HepG2 (cell line): ENCODE measurements around the gene ZNF276. TPM values are rescaled to one million over a fixed set of nuclear protein-coding genes. Genes with fewer than 3 reads are reported as not detected.

Experiments
- BCL3 ChIP-seq: sonication (generic); formaldehyde crosslinking; IDR thresholded peaks from 2 replicates; pipeline ENCODE4 v1.5.1; 2020; ENCODE audit warnings: mild to moderate bottlenecking, missing genetic modification reagents, moderate library complexity
- CREB1 ChIP-seq, 2 experiments: fragments of 450-650 bp in 1 of 2; IDR thresholded peaks; 2 replicates each; pipeline ENCODE4 v1.6.1; 2016 to 2017; ENCODE audit warnings: control low read depth in 1 of 2, mild to moderate bottlenecking in 1 of 2, missing compliant biosample characterization in 1 of 2, missing genetic modification characterization in 1 of 2
- LCORL ChIP-seq, 2 experiments: fragments of 450-650 bp in 1 of 2; sonication (generic) in 1 of 2; formaldehyde crosslinking in 1 of 2; IDR thresholded peaks; 2 replicates each; pipeline versions ENCODE4 v1.5.0 to v1.6.1; 2017 to 2020; ENCODE audit warnings: antibody characterized with exemption in 1 of 2, missing genetic modification reagents in 1 of 2
- MAF1 ChIP-seq: sonication (generic); formaldehyde crosslinking; IDR thresholded peaks from 2 replicates; pipeline ENCODE4 v1.5.0; 2020; ENCODE audit warnings: missing genetic modification reagents, borderline replicate concordance
- MAZ ChIP-seq, 2 experiments: sonication (generic) in 1 of 2; formaldehyde crosslinking in 1 of 2; IDR thresholded peaks; 2 replicates each; pipeline versions ENCODE4 v1.5.0 to v1.6.1; 2012 to 2020; ENCODE audit warnings: low read depth in 2 of 2, mild to moderate bottlenecking in 2 of 2, borderline replicate concordance in 1 of 2, improper control_type of control experiment in 1 of 2, low read length in 1 of 2, missing genetic modification reagents in 1 of 2, moderate library complexity in 1 of 2
- MBNL3 ChIP-seq: fragments of 250-450 bp; sonication (Bioruptor Pico); conservative IDR thresholded peaks from 2 replicates; pipeline ENCODE4 v1.8.0; 2022; ENCODE audit warnings: mild to moderate bottlenecking, inconsistent platforms
- MZF1 ChIP-seq: sonication (generic); formaldehyde crosslinking; IDR thresholded peaks from 2 replicates; pipeline ENCODE4 v1.8.1; 2023; ENCODE audit warnings: mild to moderate bottlenecking, missing genetic modification reagents, borderline replicate concordance
- PHF5A ChIP-seq: IDR thresholded peaks from one replicate; pipeline ENCODE4 v1.6.1; 2018; ENCODE audit warnings: low read depth, missing genetic modification reagents; ENCODE audit not compliant: unreplicated experiment
- RARG ChIP-seq: sonication (generic); formaldehyde crosslinking; IDR thresholded peaks from 2 replicates; pipeline ENCODE4 v1.4.0; 2020; ENCODE audit warnings: low read depth, mild to moderate bottlenecking, missing genetic modification reagents
- REL ChIP-seq: sonication (generic); formaldehyde crosslinking; conservative IDR thresholded peaks from 2 replicates; pipeline ENCODE4 v1.8.0; 2022; ENCODE audit warnings: mild to moderate bottlenecking, missing genetic modification reagents, moderate library complexity
- SMYD3 ChIP-seq: sonication (generic); formaldehyde crosslinking; IDR thresholded peaks from 2 replicates; pipeline ENCODE4 v1.8.1; 2023; ENCODE audit warnings: mild to moderate bottlenecking, missing genetic modification reagents
- SNAI1 ChIP-seq: sonication (generic); formaldehyde crosslinking; IDR thresholded peaks from 2 replicates; pipeline ENCODE4 v1.5.0; 2020; ENCODE audit warnings: mild to moderate bottlenecking, missing genetic modification reagents, borderline replicate concordance
- SP5 ChIP-seq: IDR thresholded peaks from 2 replicates; pipeline ENCODE4 v1.6.1; 2016; ENCODE audit warnings: low read depth, borderline replicate concordance
- ZBTB20 ChIP-seq: sonication (generic); formaldehyde crosslinking; IDR thresholded peaks from 2 replicates; pipeline ENCODE4 v1.8.1; 2023; ENCODE audit warnings: missing genetic modification reagents, low read depth, mild to moderate bottlenecking, borderline replicate concordance
- ZBTB44 ChIP-seq: sonication (generic); formaldehyde crosslinking; IDR thresholded peaks from 2 replicates; pipeline ENCODE4 v1.4.0; 2020; ENCODE audit warnings: missing genetic modification reagents
- ZMYM4 ChIP-seq: sonication (generic); formaldehyde crosslinking; IDR thresholded peaks from 2 replicates; pipeline ENCODE4 v1.8.1; 2023; ENCODE audit warnings: mild to moderate bottlenecking, missing genetic modification reagents
- ZNF121 ChIP-seq: sonication (generic); formaldehyde crosslinking; IDR thresholded peaks from 2 replicates; pipeline ENCODE4 v1.5.0; 2020; ENCODE audit warnings: mild to moderate bottlenecking, missing genetic modification reagents
- ZNF225 ChIP-seq: sonication (generic); formaldehyde crosslinking; IDR thresholded peaks from 2 replicates; pipeline ENCODE4 v1.4.0; 2020; ENCODE audit warnings: mild to moderate bottlenecking, missing genetic modification reagents
- ZNF296 ChIP-seq: sonication (generic); formaldehyde crosslinking; conservative IDR thresholded peaks from 2 replicates; pipeline ENCODE4 v1.5.0; 2020; ENCODE audit warnings: mild to moderate bottlenecking, missing genetic modification reagents
- ZNF563 ChIP-seq: sonication (generic); formaldehyde crosslinking; IDR thresholded peaks from 2 replicates; pipeline ENCODE4 v1.8.0; 2022; ENCODE audit warnings: mild to moderate bottlenecking, moderate library complexity, missing genetic modification reagents
- ZNF841 ChIP-seq: sonication (generic); formaldehyde crosslinking; IDR thresholded peaks from 2 replicates; pipeline ENCODE4 v1.8.1; 2023; ENCODE audit warnings: missing genetic modification reagents, borderline replicate concordance
- polyA plus RNA-seq, 8 experiments: library from polyadenylated mRNA; depleted of rRNA in 3 of 8; stranded (reverse) in 7 of 8; unstranded in 1 of 8; fragments of >200 nt; fragmentation: Illumina TruSeq in 4 of 8; extraction: Trizol in 4 of 8; gene quantifications; 2 replicates each; pipeline versions ENCODE4 v1.2.1 to v1.2.3, GENCODE V29; 2011 to 2016; ENCODE audit warnings: low read depth in 4 of 8, missing spikeins in 1 of 8, mixed read lengths in 1 of 8; ENCODE audit not compliant: insufficient read depth in 1 of 8
- total RNA-seq, 5 experiments: library from RNA; depleted of rRNA; stranded (reverse); fragments of >200 nt; fragmentation: Illumina TruSeq; extraction: Trizol; gene quantifications; 2 replicates each; pipeline ENCODE4 v1.2.3, GENCODE V29; 2016; ENCODE audit warnings: low read depth in 1 of 5
- TF ChIP-seq, protein P1 (sequence below): sonication (generic); formaldehyde crosslinking; IDR thresholded peaks from 2 replicates; pipeline ENCODE4 v1.5.1; 2020; ENCODE audit warnings: mild to moderate bottlenecking, missing genetic modification reagents

ZNF276 gene
- total and polyA plus RNA-seq, 2 of the 13 experiments (the other 11 are each of a cell fraction or from before 2014, with no cell fraction given) = 17.7 to 18.0 TPM

DNA sequence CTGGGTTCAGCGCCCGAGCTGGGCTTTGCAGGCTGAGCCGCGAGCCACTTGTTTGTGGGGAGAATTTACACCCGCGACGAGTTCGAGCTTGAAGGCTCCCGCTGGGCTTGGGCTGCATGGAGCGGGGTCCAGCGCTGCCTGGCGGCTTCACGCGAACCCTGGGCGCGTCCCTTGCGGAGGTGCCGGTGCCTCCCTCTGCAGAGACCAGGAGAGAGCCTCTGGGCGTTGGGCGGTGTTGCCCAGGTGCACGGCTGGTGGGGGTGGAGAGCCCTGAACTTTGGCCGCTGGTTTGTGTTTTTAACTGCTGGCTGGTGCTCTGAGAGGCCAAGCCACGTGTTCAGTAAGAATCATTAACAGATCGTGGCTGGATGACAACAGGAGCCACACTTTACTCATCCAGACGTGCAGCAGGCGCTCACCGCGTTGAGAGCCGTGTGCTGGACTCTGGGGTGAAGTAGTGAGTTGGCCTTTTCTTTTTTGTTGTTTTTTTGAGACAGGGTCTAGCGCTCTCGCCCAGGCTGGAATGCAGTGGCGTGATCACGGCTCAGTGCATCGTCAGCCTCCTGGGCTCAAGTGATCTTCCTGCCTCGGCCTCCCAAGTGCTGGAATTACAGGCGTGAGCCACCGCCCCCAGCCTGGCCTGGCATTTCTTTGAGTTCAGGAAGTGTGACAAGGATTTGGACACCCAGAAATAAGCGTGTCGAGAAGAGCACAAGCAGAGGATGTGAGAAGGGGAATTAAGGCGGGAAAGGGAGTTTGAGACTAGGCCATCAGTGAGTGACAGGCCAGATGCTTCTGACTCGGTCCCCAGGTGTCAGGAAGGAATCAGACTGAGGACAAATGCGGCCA lies 34.0 kb upstream of the ZNF276 start (continued):
- TF ChIP-seq ZNF296 (no peak; the same call in 1 of the 2 replicates), BCL3 (CRISPR knock-in tag) (peak; percentile 99), SP5 (CRISPR knock-in tag) (peak; percentile 86), ZNF563 (CRISPR knock-in tag) (peak; percentile 94; the same call in 1 of the 2 replicates), SMYD3 (CRISPR knock-in tag) (peak; percentile 100), ZNF225 (peak; percentile 59), MAF1 (CRISPR knock-in tag) (peak; percentile 83; the same call in 1 of the 2 replicates), MBNL3 (CRISPR knock-in tag) (no peak), RARG (CRISPR knock-in tag) (peak; percentile 94; the same call in 1 of the 2 replicates), SNAI1 (0 out of 2 replicates have a peak, but pooled peaks have one; percentile 90), ZBTB20 (CRISPR knock-in tag) (peak; percentile 98; the same call in 1 of the 2 replicates), CREB1 (IDR thresholded peaks at IDR 0.05) (peak; percentile 61; the same call in 1 of the 2 replicates), CREB1 (CRISPR knock-in tag; IDR thresholded peaks at IDR 0.05) (no peak), MZF1 (CRISPR knock-in tag) (peak; percentile 97; the same call in 1 of the 2 replicates), LCORL (IDR thresholded peaks at IDR 0.05) (no peak), LCORL (CRISPR knock-in tag; IDR thresholded peaks at IDR 0.05) (peak; percentile 98), ZBTB44 (no peak; the same call in 1 of the 2 replicates), ZMYM4 (CRISPR knock-in tag) (peak; percentile 90), ZNF841 (CRISPR knock-in tag) (no peak), ZNF121 (CRISPR knock-in tag) (peak; percentile 92), PHF5A (peak; percentile 97), MAZ (IDR thresholded peaks at IDR 0.05; ENCODE audit: borderline replicate concordance, low read depth, low read length) (peak; percentile 93), MAZ (CRISPR knock-in tag; IDR thresholded peaks at IDR 0.05; ENCODE audit: low read depth) (peak; percentile 90), REL (CRISPR knock-in tag) (peak; percentile 96)
- TF ChIP-seq, protein P1, sequence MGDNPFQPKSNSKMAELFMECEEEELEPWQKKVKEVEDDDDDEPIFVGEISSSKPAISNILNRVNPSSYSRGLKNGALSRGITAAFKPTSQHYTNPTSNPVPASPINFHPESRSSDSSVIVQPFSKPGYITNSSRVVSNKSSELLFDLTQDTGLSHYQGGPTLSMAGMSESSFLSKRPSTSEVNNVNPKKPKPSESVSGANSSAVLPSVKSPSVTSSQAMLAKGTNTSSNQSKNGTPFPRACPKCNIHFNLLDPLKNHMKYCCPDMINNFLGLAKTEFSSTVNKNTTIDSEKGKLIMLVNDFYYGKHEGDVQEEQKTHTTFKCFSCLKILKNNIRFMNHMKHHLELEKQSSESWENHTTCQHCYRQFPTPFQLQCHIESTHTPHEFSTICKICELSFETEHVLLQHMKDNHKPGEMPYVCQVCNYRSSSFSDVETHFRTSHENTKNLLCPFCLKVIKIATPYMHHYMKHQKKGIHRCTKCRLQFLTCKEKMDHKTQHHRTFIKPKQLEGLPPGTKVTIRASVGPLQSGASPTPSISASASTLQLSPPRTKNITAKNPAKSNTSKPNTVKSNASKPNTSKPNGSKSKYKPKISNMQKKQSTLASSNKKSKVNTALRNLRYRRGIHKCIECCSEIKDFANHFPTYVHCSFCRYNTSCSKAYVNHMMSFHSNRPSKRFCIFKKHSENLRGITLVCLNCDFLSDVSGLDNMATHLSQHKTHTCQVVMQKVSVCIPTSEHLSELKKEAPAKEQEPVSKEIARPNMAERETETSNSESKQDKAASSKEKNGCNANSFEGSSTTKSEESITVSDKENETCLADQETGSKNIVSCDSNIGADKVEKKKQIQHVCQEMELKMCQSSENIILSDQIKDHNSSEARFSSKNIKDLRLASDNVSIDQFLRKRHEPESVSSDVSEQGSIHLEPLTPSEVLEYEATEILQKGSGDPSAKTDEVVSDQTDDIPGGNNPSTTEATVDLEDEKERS (CRISPR knock-in tag) = peak; percentile 99
